T-helper 1 cell treated with Interleukin-12 subunit alpha and Interleukin-12 subunit beta and Interleukin-4 antibody, amounts not matched to agents 30 ng/mL and 1 ng/mL, for 36 hours (primary cell): Measurements from ENCODE around the gene GREB1. TPM values are rescaled to one million over a fixed set of nuclear protein-coding genes. Genes with fewer than 3 reads are reported as not detected.

Experiments used
- intact Hi-C: fragments of 100-400 bp; cut with micrococcal nuclease; formaldehyde crosslinking; loops from one replicate; pipeline ENCODE4 v1.15.1; 2024
- total RNA-seq: library from RNA; stranded (reverse); gene quantifications from 2 replicates; pipeline ENCODE4 v1.2.3, GENCODE V29; 2022

Gene GREB1
- total RNA-seq, 1 donor from 2014 or later, result 0.12 TPM

GRCh38 chr2:11537951-11538350, 4.1 kb downstream of the GREB1 start:
- intact Hi-C loops, result no loop called here

- intact Hi-C loops, result no loop called here
Measured at GRCh38 chr2:11539317-11540147, 5.7 kb downstream of the GREB1 start.

DNA sequence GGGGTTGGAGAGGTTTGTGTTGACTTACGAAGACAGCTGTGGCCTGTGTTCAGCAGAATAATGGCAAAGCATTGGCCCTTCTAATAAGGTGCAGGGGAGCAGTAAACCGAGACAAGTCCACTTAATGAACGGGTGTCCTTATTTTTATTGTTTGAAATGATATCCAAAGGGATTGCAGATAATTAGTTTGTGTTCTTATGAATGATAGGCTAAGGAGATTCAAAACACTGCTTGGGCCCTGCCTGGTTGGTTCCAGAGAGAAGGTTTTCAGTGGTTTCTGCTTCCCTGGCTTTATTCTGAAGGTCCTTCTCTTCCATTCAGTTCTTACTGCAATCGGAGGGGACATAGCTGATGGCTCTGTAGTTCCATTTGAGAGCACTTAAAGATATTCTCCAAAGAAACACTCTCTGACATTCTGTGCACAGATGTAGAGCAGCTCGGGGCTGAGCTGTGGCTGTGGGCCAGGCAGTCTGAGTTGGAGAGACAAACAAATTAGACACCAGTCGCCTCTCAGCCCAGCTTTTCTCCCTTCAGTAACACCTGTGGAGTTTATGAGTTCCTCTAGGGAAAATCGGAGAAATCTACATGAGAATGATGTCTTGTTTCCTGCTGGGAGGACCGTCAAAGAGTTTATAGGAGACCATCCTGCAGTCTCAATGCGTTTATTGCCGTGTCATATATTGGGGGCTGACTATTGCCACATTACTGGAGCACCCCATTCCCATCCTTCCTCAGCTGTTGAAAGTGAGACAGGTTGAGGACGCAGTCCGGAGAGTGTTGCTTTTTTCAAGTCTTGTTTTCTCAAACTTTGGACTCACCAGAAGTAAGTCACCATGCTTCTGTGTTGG, 6.5 kb downstream of the GREB1 start:
- intact Hi-C loops, result no loop called here

DNA sequence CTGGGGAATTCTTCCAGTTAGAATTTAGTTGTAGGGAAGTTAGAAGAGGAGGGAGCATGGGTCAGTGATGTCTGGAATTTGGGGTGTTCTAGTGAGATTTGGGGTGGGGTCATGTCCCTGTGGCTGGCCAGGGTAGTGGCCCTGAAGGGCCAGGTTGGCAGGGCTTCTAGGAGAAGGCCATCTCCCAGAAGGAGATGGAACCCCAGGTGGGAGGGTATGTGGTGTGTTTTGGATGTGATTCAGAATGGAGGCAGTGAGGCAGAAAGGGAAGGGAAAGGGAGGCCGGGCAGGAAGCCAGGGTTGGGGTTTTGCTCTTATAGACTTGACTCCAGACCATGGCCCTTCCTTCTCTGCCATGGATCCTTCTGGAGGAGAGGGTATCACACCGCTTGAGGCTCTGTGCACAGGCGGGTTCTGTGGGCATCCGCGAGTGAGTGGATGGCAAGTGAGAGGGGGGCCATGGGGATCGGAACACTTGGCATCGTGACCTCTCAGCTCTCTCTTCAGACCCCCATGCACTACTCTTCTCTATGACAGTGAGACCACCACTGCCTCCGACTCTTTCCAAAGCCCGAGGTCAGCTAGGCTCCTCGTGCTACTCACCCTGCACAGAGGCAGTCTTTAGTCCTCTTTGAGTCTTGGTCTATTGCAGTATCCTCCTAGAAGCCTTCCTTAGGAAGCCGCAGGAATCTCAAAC, 7.3 kb downstream of the GREB1 start:
- intact Hi-C loops, result no loop called here

GRCh38 chr2:11541693-11542274, 7.9 kb downstream of the GREB1 start:
- intact Hi-C loops, result no loop called here

- intact Hi-C loops, result no loop called here
Measured at GRCh38 chr2:11542275-11542819, 8.5 kb downstream of the GREB1 start.

- intact Hi-C loops, result no loop called here
Measured at GRCh38 chr2:11543337-11544216, 9.7 kb downstream of the GREB1 start.

GRCh38 chr2:11546072-11546471, 12.2 kb downstream of the GREB1 start:
- intact Hi-C loops, result no loop called here

DNA sequence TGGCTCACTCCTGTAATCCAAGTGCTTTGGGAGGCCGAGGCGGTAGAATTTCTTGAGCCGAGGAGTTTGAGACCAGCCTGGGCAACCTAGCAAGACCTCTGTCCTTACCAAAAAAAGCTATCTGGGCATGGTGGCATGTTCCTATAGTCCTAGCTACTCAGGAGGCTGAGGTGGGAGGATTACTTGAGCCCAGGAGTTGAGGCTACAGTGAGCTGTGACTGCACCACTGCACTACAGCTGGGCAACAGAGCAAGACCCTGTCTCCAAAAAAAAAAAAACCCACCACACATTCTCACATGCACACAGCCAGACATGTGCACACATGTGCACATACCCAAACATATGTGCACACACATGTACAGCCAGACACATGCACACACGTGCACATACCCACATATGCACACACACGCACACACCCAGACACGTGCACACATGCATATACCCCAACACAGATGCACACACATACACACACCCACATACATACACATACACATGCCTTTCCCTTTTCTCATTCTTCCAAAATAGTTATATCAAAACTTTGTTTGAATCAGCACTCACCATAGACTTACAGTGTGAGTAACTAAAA, 14.2 kb downstream of the GREB1 start:
- intact Hi-C loops, result no loop called here

DNA sequence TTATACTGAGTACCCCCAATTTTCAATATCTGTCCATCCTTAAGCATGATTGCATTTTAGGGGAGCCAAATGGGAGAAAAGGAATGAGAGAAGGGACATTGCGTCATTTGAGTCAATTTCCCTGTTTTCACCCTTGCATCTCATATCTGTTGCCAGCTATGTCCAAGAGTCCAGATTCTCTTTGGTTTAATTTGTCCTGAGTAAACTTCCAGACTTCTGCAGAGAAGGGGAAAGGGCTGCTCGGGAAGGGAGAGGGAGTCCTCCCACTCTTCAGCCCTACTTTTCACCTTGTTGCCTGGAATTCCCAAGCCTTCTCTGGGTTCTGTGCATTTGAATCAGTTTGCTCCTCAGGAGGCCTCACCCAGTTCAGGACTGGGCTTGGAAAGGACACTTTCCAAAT, 16.5 kb downstream of the GREB1 start:
- intact Hi-C loops, result no loop called here

GRCh38 chr2:11550901-11551568, 17.2 kb downstream of the GREB1 start:
- intact Hi-C loops, result no loop called here

GRCh38 chr2:11551569-11552259, 17.9 kb downstream of the GREB1 start:
- intact Hi-C loops, result no loop called here

DNA sequence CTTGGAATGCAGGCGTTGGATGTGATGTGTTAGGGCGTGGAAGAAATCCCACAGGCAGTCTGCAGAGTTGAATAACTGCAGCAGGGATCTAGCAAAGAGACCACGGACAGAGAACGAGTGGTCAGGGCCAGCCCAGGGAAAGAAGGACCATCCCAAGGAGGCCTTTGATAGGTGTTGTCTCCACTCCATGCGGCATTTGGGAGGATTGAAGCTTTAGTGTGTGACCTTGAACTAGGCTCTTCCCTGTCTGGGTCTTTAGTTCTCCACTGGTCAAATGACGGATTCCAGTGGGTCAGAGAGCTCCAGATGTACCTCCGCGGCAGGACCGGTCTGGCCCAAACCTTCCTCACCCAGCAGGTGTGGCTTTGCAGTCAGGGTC, 18.4 kb downstream of the GREB1 start:
- intact Hi-C loops, result no loop called here

- intact Hi-C loops, result no loop called here
Measured at GRCh38 chr2:11553661-11554398, 20.0 kb downstream of the GREB1 start.

- intact Hi-C loops, result no loop called here
Measured at GRCh38 chr2:11554399-11554716, 20.5 kb downstream of the GREB1 start.

GRCh38 chr2:11556101-11556806, 22.4 kb downstream of the GREB1 start:
- intact Hi-C loops, result no loop called here

DNA sequence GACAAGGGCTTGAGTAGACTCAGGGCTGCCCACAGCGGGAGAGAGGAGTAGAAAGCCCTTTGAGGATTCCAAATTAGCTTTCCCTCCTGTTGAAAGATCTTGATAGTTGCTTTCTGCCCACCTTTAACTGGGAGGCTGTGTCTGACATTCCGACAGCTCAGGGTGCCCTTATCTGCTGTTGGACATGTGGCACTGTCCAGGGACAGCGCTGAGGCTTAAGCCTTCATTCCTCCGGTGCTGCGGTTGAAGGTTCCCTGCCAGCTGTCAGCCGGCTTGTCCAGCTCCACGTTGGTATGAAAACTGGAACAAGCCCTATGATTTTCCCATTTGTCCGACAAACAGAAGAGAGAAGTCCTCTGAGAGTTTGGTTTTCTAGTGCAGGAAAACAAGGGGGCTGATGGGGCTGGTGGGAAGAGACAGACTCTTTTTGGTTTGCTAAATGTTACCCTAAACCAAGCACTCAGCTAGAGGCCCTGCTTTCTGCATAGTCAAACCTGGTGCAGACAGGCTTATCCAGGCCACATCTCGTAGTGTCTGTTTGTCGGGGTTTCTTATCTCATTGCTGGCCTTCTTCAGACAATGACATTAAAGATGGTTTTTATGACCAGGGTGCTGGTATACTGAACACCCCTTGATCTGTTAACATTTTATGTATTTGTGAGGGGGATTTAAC, 24.5 kb downstream of the GREB1 start:
- intact Hi-C loops, result no loop called here
